PC-9 (cell line): ENCODE measurements around the gene PINLYP. TPM values are rescaled to one million over a fixed set of nuclear protein-coding genes. Genes with fewer than 3 reads are reported as not detected.

Source experiments
- BruUV-seq: library from RNA; stranded (reverse); fragments of 400-500 nt; replicated peaks from 2 replicates; lab custom pipeline; 2021; lab: Mats Ljungman, UMichigan
- CTCF ChIA-PET: fragments of 300-600 bp; sonication (Branson Sonifier 250); formaldehyde crosslinking; loops from one replicate; lab custom pipeline; 2022; ENCODE audit warnings: antibody characterized with exemption; lab: Charles Lee
- POLR2A ChIA-PET: fragments of 300-600 bp; sonication (Branson Sonifier 250); formaldehyde crosslinking; loops from one replicate; lab custom pipeline; 2022; ENCODE audit warnings: antibody characterized with exemption; ENCODE audit not compliant: unreplicated experiment; lab: Charles Lee
- DNase-seq, 2 experiments: peaks; one replicate each; pipeline versions ENCODE4 v3.0.0 to v3.0.0-alpha.2; 2015 to 2022; ENCODE audit warnings: mixed read lengths in 1 of 2
- H2AFZ ChIP-seq: fragments of 200-600 bp; sonication (generic); 2 replicates; pipeline ENCODE4 v1.8.1; 2017; ENCODE audit warnings: antibody characterized with exemption
- H3F3A ChIP-seq: fragments of 200-600 bp; sonication (generic); 2 replicates; pipeline ENCODE4 v1.8.1; 2017; ENCODE audit warnings: antibody characterized with exemption, mild to moderate bottlenecking, low read depth; ENCODE audit not compliant: insufficient read depth
- H3K27ac ChIP-seq: fragments of 200-600 bp; sonication (generic); 2 replicates; pipeline ENCODE4 v1.6.1; 2016; ENCODE audit warnings: mixed run types
- H3K27me3 ChIP-seq: fragments of 200-600 bp; sonication (generic); 2 replicates; pipeline ENCODE4 v1.6.1; 2016; ENCODE audit warnings: low read depth, mixed run types; ENCODE audit not compliant: insufficient read depth
- H3K36me3 ChIP-seq: fragments of 200-600 bp; sonication (generic); 2 replicates; pipeline ENCODE4 v1.6.1; 2016; ENCODE audit warnings: low read depth, mixed run types
- H3K4me1 ChIP-seq: fragments of 200-600 bp; sonication (generic); replicated peaks from 2 replicates; pipeline ENCODE4 v1.6.1; 2016; ENCODE audit warnings: mixed run types; ENCODE audit not compliant: insufficient read depth
- H3K4me2 ChIP-seq: fragments of 200-600 bp; sonication (generic); 2 replicates; pipeline ENCODE4 v1.6.1; 2017; ENCODE audit warnings: mixed run types
- H3K4me3 ChIP-seq: fragments of 200-600 bp; sonication (generic); 2 replicates; pipeline ENCODE4 v1.6.1; 2016; ENCODE audit warnings: mixed run types
- H3K79me2 ChIP-seq: fragments of 200-600 bp; sonication (generic); 2 replicates; pipeline ENCODE4 v1.6.1; 2017; ENCODE audit warnings: low read depth, mixed run types
- H3K9me2 ChIP-seq: fragments of 200-600 bp; sonication (generic); 2 replicates; pipeline ENCODE4 v1.8.1; 2017; ENCODE audit warnings: mild to moderate bottlenecking; ENCODE audit not compliant: insufficient read depth
- H3K9me3 ChIP-seq: fragments of 200-600 bp; sonication (generic); 2 replicates; pipeline ENCODE4 v1.8.1; 2016; ENCODE audit warnings: low read depth; ENCODE audit not compliant: insufficient read depth
- H4K20me1 ChIP-seq: fragments of 200-600 bp; sonication (generic); 2 replicates; pipeline ENCODE4 v1.8.1; 2017; ENCODE audit not compliant: insufficient read depth
- EZH2 ChIP-seq: fragments of 200-600 bp; sonication (generic); IDR thresholded peaks from 2 replicates; pipeline ENCODE4 v1.8.0; 2017; ENCODE audit warnings: antibody characterized with exemption, low read depth
- intact Hi-C: fragments of 100-400 bp; cut with micrococcal nuclease; formaldehyde crosslinking; loops from one replicate; pipeline ENCODE4 v1.10.0; 2022; ENCODE audit not compliant: unreplicated experiment
- total RNA-seq: library from RNA; stranded (reverse); gene quantifications from 2 replicates; pipeline ENCODE4 v1.2.3, GENCODE V29; 2021
- TF ChIP-seq, protein P1 (sequence below): fragments of 200-600 bp; sonication (generic); conservative IDR thresholded peaks from 2 replicates; pipeline ENCODE4 v1.6.1; 2017; ENCODE audit warnings: mixed run types, antibody characterized with exemption, mild to moderate bottlenecking, moderate library complexity

PINLYP gene
- total RNA-seq, 1 experiment from 2014 or later = 2.0 TPM

DNA sequence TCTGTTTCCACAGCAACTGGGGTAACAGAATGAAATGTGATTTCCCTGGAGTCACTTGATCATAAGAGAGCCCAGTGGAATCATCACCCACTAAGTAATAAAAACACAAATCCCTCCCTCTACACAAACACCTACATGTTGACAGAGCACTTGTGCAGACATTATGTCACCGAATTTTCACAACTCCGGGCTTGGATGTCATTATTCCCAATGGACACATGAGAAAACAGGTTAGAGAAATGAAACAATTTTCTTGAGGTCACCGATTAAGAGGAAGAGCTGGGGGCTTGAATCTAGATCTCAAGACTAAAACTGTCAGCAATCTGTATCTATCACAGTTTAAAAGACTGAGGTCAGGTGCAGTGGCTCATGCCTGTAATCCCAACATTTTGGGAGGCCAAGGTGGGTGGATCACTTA is 3.4 kb upstream of the PINLYP start:
- Histone ChIP-seq H3K27me3 (no peaks in the 10 kb centered on the region), H4K20me1 (no peaks in the 10 kb centered on the region), H3K36me3 (no peaks in the 10 kb centered on the region; the same call in 1 of the 2 replicates), H3K4me1 (peaks cover 10% of the 10 kb centered on the region; the same call in 1 of the 2 replicates), H3K27ac (no peak overlapping the region), H3K9me2 (no peaks in the 10 kb centered on the region), H2AFZ (no peak overlapping the region), H3K79me2 (peaks cover 10% of the 10 kb centered on the region), H3K4me2 (no peak overlapping the region), H3F3A (no peaks in the 10 kb centered on the region), H3K4me3 (no peak overlapping the region), H3K9me3 (no peaks in the 10 kb centered on the region)
- DNase-seq = no peak
- no TSS peak for BruUV-seq
- TF ChIP-seq EZH2 = no peak
- TF ChIP-seq, protein P1, sequence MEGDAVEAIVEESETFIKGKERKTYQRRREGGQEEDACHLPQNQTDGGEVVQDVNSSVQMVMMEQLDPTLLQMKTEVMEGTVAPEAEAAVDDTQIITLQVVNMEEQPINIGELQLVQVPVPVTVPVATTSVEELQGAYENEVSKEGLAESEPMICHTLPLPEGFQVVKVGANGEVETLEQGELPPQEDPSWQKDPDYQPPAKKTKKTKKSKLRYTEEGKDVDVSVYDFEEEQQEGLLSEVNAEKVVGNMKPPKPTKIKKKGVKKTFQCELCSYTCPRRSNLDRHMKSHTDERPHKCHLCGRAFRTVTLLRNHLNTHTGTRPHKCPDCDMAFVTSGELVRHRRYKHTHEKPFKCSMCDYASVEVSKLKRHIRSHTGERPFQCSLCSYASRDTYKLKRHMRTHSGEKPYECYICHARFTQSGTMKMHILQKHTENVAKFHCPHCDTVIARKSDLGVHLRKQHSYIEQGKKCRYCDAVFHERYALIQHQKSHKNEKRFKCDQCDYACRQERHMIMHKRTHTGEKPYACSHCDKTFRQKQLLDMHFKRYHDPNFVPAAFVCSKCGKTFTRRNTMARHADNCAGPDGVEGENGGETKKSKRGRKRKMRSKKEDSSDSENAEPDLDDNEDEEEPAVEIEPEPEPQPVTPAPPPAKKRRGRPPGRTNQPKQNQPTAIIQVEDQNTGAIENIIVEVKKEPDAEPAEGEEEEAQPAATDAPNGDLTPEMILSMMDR = no peak
- intact Hi-C loops = no loop called here
- POLR2A ChIA-PET = no interaction called here
- CTCF ChIA-PET = no interaction called here

DNA sequence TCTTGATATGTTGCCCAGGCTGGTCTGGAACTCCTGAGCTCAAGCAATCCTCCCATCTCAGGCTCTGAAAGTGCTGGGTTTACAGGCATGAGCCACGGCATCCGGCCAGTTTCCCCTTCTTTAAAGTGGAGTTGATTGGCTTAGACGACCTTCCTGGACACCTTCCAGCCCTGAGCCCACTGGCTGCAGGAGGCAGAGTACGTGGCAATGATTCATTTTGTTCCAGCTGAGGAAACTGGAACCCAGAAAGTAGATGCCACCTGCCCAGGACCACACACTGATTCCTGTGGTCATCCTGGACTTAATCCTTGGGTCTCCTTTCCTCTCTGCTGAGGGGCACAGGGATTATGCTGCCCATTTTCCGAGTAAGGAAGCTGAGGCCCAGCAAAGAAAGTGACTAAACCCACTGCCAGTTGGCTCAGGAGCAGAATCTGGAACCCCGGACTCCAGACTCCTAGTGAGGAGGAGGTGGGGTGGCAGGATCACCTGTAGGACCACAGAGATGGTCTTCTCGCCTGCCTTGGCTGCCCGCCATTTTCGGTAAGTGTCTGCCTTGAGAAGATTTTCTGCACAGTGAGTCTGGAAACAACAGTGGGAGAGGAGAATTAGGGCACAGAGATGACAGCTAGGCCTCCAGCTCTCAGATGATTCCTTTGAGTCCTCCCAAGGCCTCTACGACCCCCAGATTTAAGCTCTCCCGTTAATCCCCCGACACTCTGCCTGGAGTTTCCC is 1.0 kb upstream of the PINLYP start:
- Histone ChIP-seq H3K9me3 (no peaks in the 10 kb centered on the region), H3K79me2 (peaks cover 10% of the 10 kb centered on the region), H3K9me2 (no peaks in the 10 kb centered on the region), H3F3A (no peaks in the 10 kb centered on the region), H2AFZ (peak overlapping the region; percentile 100), H3K27me3 (no peaks in the 10 kb centered on the region), H4K20me1 (no peaks in the 10 kb centered on the region), H3K4me3 (peak overlapping the region; percentile 94), H3K4me2 (peak overlapping the region; percentile 90), H3K4me1 (peaks cover 10% of the 10 kb centered on the region; the same call in 1 of the 2 replicates), H3K36me3 (no peaks in the 10 kb centered on the region; the same call in 1 of the 2 replicates), H3K27ac (no peak overlapping the region)
- no peak for TF ChIP-seq EZH2
- TF ChIP-seq, protein P1 = no peak
- TSS peak; percentile 27 for BruUV-seq
- peak in 1 of 2 experiments; percentile 13 for DNase-seq
- ChIA-PET POLR2A (no interaction called here), CTCF (interaction anchor here (0.6 to 1.1 kb wide), 3 partner anchors 21 to 431 kb away, joined by 4 to 5 read pairs (median 4); partner anchors contain the start of genes IRGQ and ZNF576)
- intact Hi-C loops = loop anchor here (1.0 to 5.0 kb wide), 2 partner anchors 22 to 47 kb away; partner anchors contain the start of genes ETHE1, IRGQ and ZNF576

DNA sequence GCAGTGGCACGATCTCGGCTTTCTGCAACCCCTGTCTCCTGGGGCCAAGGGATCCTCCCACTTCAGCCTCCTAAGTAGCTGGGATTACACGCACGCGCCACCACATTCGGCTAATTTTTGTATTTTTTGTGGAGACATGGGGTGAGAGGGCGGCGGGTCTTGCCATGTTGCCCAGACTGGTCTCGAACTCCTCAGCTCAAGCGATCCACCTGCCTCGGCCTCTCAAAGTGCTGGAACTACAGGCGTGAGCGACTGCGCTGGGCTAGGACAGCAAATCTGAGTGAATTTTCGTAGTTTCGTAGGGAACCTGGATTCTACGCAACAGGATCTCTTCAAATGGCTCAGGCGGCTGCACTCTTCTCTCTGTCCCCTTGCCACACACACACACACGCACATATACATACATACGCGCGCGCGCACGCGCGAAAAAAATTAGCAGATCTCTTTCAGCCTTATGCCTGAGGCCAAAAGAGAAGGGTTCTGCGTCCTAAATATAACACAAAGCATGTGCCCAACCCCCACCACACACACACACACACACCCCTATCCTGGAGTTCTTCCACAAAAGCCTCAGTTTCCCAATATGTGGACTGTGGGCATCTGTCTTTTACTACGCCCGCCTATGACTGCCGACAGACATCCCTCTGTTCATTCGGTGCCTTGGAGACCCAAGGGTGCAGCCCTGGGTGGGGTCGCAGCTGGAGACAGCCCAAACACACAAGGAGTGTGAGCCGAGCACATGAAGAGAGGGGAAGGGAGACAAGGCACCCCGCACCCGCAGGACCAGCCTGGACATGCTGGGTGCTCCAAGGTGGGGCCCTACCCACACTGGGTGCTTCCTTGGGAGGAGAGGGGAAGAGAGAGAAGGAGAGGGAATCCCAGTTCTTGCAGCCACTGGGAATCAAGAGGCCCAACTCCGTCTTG is 616 bp downstream of the PINLYP start:
- ChIA-PET POLR2A (no interaction called here), CTCF (interaction anchor here (0.6 kb wide), 1 partner anchor 19 kb away, joined by 3 read pairs; no protein-coding TSS in a partner anchor)
- no peaks in the 10 kb centered on the region; the same call in 1 of the 2 replicates for H3K36me3 ChIP-seq
- intact Hi-C loops = loop anchor here (1.0 to 5.0 kb wide), 2 partner anchors 20 to 49 kb away; partner anchors contain the start of genes ETHE1, IRGQ and ZNF576
- TSS peak; percentile 77 for BruUV-seq
- H2AFZ ChIP-seq = peak overlapping the region; percentile 80
- no peaks in the 10 kb centered on the region for H4K20me1 ChIP-seq
- peak overlapping the region; percentile 94; the same call in 1 of the 2 replicates for H3K4me3 ChIP-seq
- H3F3A ChIP-seq = no peaks in the 10 kb centered on the region
- H3K79me2 ChIP-seq = peaks cover 10% of the 10 kb centered on the region
- no peak overlapping the region for H3K27ac ChIP-seq
- H3K4me2 ChIP-seq = peak overlapping the region; percentile 90
- no peaks in the 10 kb centered on the region for H3K9me2 ChIP-seq
- DNase-seq = peak in 1 of 2 experiments; percentile 18
- TF ChIP-seq, protein P1 = no peak
- no peak for TF ChIP-seq EZH2
- H3K9me3 ChIP-seq = no peaks in the 10 kb centered on the region
- no peaks in the 10 kb centered on the region for H3K27me3 ChIP-seq
- peaks cover 10% of the 10 kb centered on the region; the same call in 1 of the 2 replicates for H3K4me1 ChIP-seq
